OCI-LY1 (cell line): ENCODE results near the gene BICRAL.

Experiments
- EZH2 ChIP-seq: fragments of 200-600 bp; sonication (generic), shearing (Covaris generic); IDR thresholded peaks from 2 replicates; pipeline ENCODE4 v1.8.0; 2017; ENCODE audit warnings: borderline replicate concordance, mixed run types, mild to moderate bottlenecking, antibody characterized with exemption, low read length, moderate library complexity, mixed read lengths
- TF ChIP-seq, protein P1 (sequence below): fragments of 200-600 bp; sonication (generic), shearing (Covaris generic); IDR thresholded peaks from 2 replicates; pipeline ENCODE4 v1.5.1; 2017; ENCODE audit warnings: mild to moderate bottlenecking, antibody characterized with exemption, low read length, moderate library complexity, mixed read lengths

DNA sequence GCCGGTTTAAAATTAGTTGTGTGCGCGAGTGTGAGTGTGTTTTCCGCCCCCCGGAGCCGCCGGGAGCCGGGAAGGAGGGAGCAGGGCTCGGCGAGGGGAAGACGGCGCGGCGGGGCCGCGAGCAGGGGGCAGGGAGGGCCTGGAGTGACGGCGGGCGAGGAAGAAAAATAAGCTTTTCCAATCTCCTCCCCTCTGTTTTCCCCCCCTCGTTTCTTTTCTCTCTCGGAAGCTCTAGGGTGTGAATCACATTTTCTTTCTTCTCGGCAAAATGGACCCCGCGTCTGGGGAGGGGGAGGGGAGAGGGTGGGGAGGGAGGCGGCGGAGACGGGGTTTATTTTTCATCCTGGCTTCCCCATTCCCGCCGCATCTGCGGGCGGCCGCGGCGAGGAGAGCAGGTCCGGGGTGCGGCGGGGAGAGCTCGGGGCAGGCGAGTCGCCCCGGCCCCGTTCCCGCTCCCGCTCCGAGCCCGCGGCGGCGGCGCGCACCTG, 881 bp downstream of the BICRAL start:
- TF ChIP-seq, protein P1, sequence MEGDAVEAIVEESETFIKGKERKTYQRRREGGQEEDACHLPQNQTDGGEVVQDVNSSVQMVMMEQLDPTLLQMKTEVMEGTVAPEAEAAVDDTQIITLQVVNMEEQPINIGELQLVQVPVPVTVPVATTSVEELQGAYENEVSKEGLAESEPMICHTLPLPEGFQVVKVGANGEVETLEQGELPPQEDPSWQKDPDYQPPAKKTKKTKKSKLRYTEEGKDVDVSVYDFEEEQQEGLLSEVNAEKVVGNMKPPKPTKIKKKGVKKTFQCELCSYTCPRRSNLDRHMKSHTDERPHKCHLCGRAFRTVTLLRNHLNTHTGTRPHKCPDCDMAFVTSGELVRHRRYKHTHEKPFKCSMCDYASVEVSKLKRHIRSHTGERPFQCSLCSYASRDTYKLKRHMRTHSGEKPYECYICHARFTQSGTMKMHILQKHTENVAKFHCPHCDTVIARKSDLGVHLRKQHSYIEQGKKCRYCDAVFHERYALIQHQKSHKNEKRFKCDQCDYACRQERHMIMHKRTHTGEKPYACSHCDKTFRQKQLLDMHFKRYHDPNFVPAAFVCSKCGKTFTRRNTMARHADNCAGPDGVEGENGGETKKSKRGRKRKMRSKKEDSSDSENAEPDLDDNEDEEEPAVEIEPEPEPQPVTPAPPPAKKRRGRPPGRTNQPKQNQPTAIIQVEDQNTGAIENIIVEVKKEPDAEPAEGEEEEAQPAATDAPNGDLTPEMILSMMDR = no peak
- TF ChIP-seq EZH2 = no peak
